Spleen (tissue), 11 donors: ENCODE results near the gene KCND2. TPM values are rescaled to one million over a fixed set of nuclear protein-coding genes. Genes with fewer than 3 reads are reported as not detected.

ENCODE experiments used
- DNase-seq: peaks from one replicate; pipeline ENCODE4 v3.0.0-alpha.2; 2020
- H3K27ac ChIP-seq, 8 donors: fragments of 200-600 bp; sonication (generic) in 7 of 8; 1 replicate in 4 of 8; 2 replicates in 4 of 8; pipeline versions ENCODE4 v1.5.0 to v1.8.0; 2016 to 2021; ENCODE audit warnings: inconsistent platforms in 4 of 8, mild to moderate bottlenecking in 4 of 8, moderate library complexity in 1 of 8
- H3K27me3 ChIP-seq, 7 donors: fragments of 200-600 bp; sonication (generic) in 6 of 7; replicated peaks in 1 of 7; 1 replicate in 4 of 7; 2 replicates in 3 of 7; pipeline versions ENCODE4 v1.5.0 to v1.8.0; 2016 to 2021; ENCODE audit warnings: inconsistent platforms in 3 of 7, mild to moderate bottlenecking in 1 of 7
- H3K36me3 ChIP-seq, 6 donors: fragments of 200-600 bp; sonication (generic) in 5 of 6; 1 replicate in 4 of 6; 2 replicates in 2 of 6; pipeline versions ENCODE4 v1.5.0 to v1.8.0; 2016 to 2021; ENCODE audit warnings: inconsistent platforms in 2 of 6
- H3K4me1 ChIP-seq, 6 donors: fragments of 200-600 bp; sonication (generic) in 5 of 6; 1 replicate in 3 of 6; 2 replicates in 3 of 6; pipeline versions ENCODE4 v1.5.0 to v1.8.0; 2016 to 2021; ENCODE audit warnings: inconsistent platforms in 3 of 6
- H3K4me3 ChIP-seq, 8 donors: fragments of 200-600 bp; sonication (generic) in 7 of 8; 1 replicate in 4 of 8; 2 replicates in 4 of 8; pipeline versions ENCODE4 v1.5.0 to v1.8.0; 2016 to 2021; ENCODE audit warnings: inconsistent platforms in 4 of 8, mild to moderate bottlenecking in 4 of 8, moderate library complexity in 2 of 8
- H3K9me3 ChIP-seq, 8 donors: fragments of 200-600 bp; sonication (generic) in 7 of 8; 1 replicate in 4 of 8; 2 replicates in 4 of 8; pipeline versions ENCODE4 v1.5.0 to v1.8.0; 2016 to 2021; ENCODE audit warnings: inconsistent platforms in 4 of 8
- CTCF ChIP-seq, 11 experiments: fragments of 200-600 bp in 7 of 11; fragments of 450-650 bp in 4 of 11; sonication (generic) in 4 of 11; IDR thresholded peaks in 8 of 11; conservative IDR thresholded peaks in 3 of 11; 1 replicate in 7 of 11; 2 replicates in 4 of 11; pipeline versions ENCODE4 v1.4.0 to v1.8.0; 2016 to 2021; ENCODE audit warnings: antibody characterized with exemption in 11 of 11, inconsistent platforms in 4 of 11, mild to moderate bottlenecking in 1 of 11
- POLR2A ChIP-seq, 3 donors: fragments of 450-650 bp; IDR thresholded peaks; one replicate each; pipeline ENCODE4 v1.5.1; 2017; ENCODE audit warnings: antibody characterized with exemption in 3 of 3, mild to moderate bottlenecking in 1 of 3
- POLR2AphosphoS5 ChIP-seq, 3 donors: sonication (generic); formaldehyde crosslinking; IDR thresholded peaks; one replicate each; pipeline ENCODE4 v1.5.1; 2017; ENCODE audit warnings: antibody characterized with exemption in 3 of 3
- WGBS, 5 donors: extraction: QIAGEN DNeasy Blood & Tissue Kit in 3 of 5; methylation state at CpG; one replicate each; pipeline versions ENCODE4 v1.1.5 to v1.1.7; 2013 to 2018; 5-methylcytosine and 5-hydroxymethylcytosine counted together
- intact Hi-C: fragments of 100-400 bp; cut with DNase I; formaldehyde crosslinking; loops from one replicate; pipeline ENCODE4 v1.15.0; 2023; ENCODE audit warnings: low total_unique reads
- polyA plus RNA-seq, 3 donors: library from polyadenylated mRNA; stranded (reverse); fragments of 200-250 nt; gene quantifications; one replicate each; pipeline ENCODE4 v1.2.1, GENCODE V29; 2013
- total RNA-seq, 7 donors: library from RNA; depleted of rRNA in 3 of 7; stranded (reverse); fragments of >200 nt in 3 of 7; fragmentation: NEBNext Ultra II Directional in 4 of 7; extraction: Animal tissue kit (Norgen Biotek cat#: 25700) in 4 of 7; gene quantifications; one replicate each; pipeline versions ENCODE4 v1.1.0 to v1.2.1, GENCODE V29; 2016 to 2021
- donor health status: healthy with polysubstance abuse.
- donor health status: DM: no; HTN: no; CAD: no; lungs with moderate emphysema.
- donor health status: DM: no; HTN: no; CAD: no.
- donor health status: Bipolar disorder and iron deficiency.
- donor health status: healthy.
- donor health status: DM: no; HTN: no; CAD: no.
- donor health status: DM: yes; HTN: yes; CAD: no.

The KCND2 gene
- total and polyA plus RNA-seq, 10 donors = 0.02 to 0.80 (median 0.26) TPM; not detected in 1

- TF ChIP-seq POLR2A (IDR thresholded peaks at IDR 0.05) (no peak), POLR2AphosphoS5 (IDR thresholded peaks at IDR 0.05) (no peak), CTCF (IDR thresholded peaks at IDR 0.05 in 8 of 11, conservative IDR thresholded peaks at IDR 0.05 in 3 of 11) (no peak)
- Histone ChIP-seq H3K4me1 (no peaks in the 10 kb centered on the region), H3K9me3 (no peaks in the 10 kb centered on the region), H3K4me3 (no peak overlapping the region), H3K27ac (no peak overlapping the region), H3K36me3 (no peaks in the 10 kb centered on the region), H3K27me3 (no peaks in the 10 kb centered on the region)
- intact Hi-C loops = no loop called here
- WGBS, 5 donors = 56 to 74% (median 69%) methylated on average over 3 of the region's 3 CpGs
- DNase-seq = no peak
Observed at GRCh38 chr7:120395526-120396019, 122.6 kb downstream of the KCND2 start.

- intact Hi-C loops = no loop called here
- no peaks in the 10 kb centered on the region for H3K9me3 ChIP-seq
- WGBS, 5 donors = 79 to 89% (median 83%) methylated on average over 3 of the region's 3 CpGs
- no peak for DNase-seq
- no peaks in the 10 kb centered on the region for H3K4me1 ChIP-seq
- no peaks in the 10 kb centered on the region for H3K27me3 ChIP-seq
- TF ChIP-seq POLR2A (IDR thresholded peaks at IDR 0.05) = no peak
- TF ChIP-seq POLR2AphosphoS5 (IDR thresholded peaks at IDR 0.05) = no peak
- no peak for TF ChIP-seq CTCF (IDR thresholded peaks at IDR 0.05 in 8 of 11, conservative IDR thresholded peaks at IDR 0.05 in 3 of 11)
- H3K36me3 ChIP-seq = no peaks in the 10 kb centered on the region
- no peak overlapping the region for H3K4me3 ChIP-seq
- no peak overlapping the region for H3K27ac ChIP-seq
Observed at GRCh38 chr7:120398284-120399000, 125.5 kb downstream of the KCND2 start.

GRCh38 chr7:120400806-120401455 lies 128.0 kb downstream of the KCND2 start:
- Histone ChIP-seq H3K4me3 (no peak overlapping the region), H3K9me3 (no peaks in the 10 kb centered on the region), H3K4me1 (no peaks in the 10 kb centered on the region), H3K27ac (no peak overlapping the region), H3K36me3 (no peaks in the 10 kb centered on the region), H3K27me3 (no peaks in the 10 kb centered on the region)
- no peak for DNase-seq
- TF ChIP-seq POLR2A (IDR thresholded peaks at IDR 0.05) (no peak), CTCF (IDR thresholded peaks at IDR 0.05 in 8 of 11, conservative IDR thresholded peaks at IDR 0.05 in 3 of 11) (no peak), POLR2AphosphoS5 (IDR thresholded peaks at IDR 0.05) (no peak)
- WGBS, 5 donors = 40 to 58% (median 50%) methylated on average over 2 of the region's 2 CpGs
- intact Hi-C loops = no loop called here

- Histone ChIP-seq H3K9me3 (no peaks in the 10 kb centered on the region), H3K4me3 (no peak overlapping the region), H3K27ac (no peak overlapping the region), H3K36me3 (no peaks in the 10 kb centered on the region), H3K4me1 (no peaks in the 10 kb centered on the region), H3K27me3 (no peaks in the 10 kb centered on the region)
- 41 to 54% (median 44%) methylated on average over 4 of the region's 4 CpGs for WGBS, 5 donors
- TF ChIP-seq POLR2A (IDR thresholded peaks at IDR 0.05) (no peak), CTCF (IDR thresholded peaks at IDR 0.05 in 8 of 11, conservative IDR thresholded peaks at IDR 0.05 in 3 of 11) (no peak)
- intact Hi-C loops = no loop called here
- no peak for DNase-seq
Observed at GRCh38 chr7:120402079-120402767, 129.2 kb downstream of the KCND2 start.
